ENCODE results near the gene CALU. TPM values are rescaled to one million over a fixed set of nuclear protein-coding genes. Genes with fewer than 3 reads are reported as not detected.

Gene CALU
- total RNA-seq, 1 donor from 2014 or later = 413 TPM

GRCh38 chr7:128811631-128812430 lies 72.7 kb downstream of the CALU start:
- DNase-seq (ENCODE audit: low spot score) = no peak

DNA sequence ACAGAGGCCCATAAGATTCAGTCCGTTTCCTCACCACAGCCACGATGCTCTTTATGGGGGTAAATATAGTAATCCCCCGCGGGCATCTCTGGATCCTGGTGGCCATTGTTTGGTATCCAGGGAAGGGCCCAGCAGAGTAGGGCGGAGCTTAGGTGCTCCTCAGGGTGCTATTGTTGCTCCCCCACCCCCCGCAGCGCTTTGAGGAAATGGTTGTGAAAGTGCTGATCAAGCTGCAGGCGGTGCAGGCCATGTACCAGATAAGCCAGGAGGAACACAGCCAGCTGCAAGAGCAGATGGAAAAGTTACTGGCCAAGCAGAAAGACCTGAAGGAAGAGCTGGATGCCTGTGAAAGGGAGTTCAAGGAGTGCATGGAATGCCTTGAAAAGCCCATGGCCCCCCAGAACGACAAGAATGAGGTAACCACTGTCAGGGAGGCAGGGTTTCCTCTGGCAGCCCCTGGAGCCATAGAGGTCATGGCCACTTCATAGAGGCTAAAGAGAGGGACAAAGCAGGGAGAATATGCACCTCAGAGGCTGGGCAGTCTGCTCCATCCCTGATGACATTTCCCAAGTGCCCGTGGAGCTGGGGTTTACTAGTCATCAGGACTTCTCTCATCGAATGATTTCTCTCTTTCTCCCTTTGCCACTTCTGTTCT lies 73.5 kb downstream of the CALU start:
- peak; percentile 55 for DNase-seq (ENCODE audit: low spot score)

GRCh38 chr7:128814499-128814898 lies 75.3 kb downstream of the CALU start:
- no peak for DNase-seq (ENCODE audit: low spot score)

DNA sequence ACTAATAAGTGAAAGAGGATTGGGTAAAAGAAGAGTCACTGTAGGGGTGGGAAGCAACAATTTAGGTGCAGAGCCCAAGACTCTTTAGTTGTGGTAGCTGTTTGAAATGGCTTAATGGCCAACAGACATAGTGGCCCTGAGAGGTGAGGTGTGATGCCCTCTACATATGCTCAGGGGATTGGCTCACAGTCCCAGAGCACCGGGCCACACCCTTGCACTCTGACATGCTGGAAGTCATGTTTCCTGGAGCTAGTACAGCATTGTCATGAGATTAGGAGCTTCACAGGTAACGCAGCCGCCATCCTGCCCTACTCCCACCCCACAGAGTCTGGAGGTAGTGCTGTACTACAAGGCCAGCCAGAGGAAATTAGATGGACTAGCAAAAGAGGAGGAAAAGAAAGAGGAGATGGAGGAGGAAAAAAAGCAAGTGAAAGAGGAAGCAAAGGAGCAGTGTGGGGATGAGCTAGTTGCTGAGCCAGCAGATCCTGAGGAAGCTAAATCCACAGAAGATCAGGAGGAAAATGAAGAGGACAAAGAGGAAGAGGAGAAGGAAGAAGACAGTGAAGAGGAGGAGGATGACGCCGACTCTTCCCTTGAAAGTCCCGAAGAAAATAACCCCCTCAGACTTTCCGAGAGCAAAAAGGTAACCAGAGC lies 76.3 kb downstream of the CALU start:
- no peak for DNase-seq (ENCODE audit: low spot score)

DNA sequence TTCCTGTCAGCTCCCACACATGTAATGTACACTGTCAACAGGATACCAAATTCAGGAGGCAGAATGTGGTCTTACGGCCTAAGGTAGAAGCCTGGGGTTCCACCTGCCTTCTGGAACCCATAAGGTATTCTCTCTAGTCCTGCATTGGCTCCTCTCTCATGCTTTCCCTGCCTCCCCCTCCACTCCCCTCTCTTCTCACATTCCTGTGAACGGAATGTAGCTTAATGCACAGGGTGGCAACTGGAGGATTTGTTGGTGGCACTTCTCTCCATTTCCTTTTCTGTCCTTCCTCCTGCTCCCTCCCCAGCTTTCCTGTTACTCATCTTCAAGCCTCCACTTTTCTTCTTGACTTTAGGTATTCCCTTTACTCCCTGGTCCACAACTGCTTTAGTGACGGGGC lies 79.5 kb downstream of the CALU start:
- no peak for DNase-seq (ENCODE audit: low spot score)

Other genes with a start within 250 kb of the CALU start
- 0.72 TPM for gene GARIN1A, start 67.1 kb upstream of the CALU start, total RNA-seq (ENCODE audit: insufficient read depth, low replicate concordance)
- gene OPN1SW, start 36.4 kb downstream of the CALU start, total RNA-seq (ENCODE audit: insufficient read depth, low replicate concordance) = not detected
- gene CCDC136, start 52.6 kb downstream of the CALU start, total RNA-seq (ENCODE audit: insufficient read depth, low replicate concordance) = 6.0 TPM
- gene FLNC, start 91.0 kb downstream of the CALU start, total RNA-seq (ENCODE audit: insufficient read depth, low replicate concordance) = 204 TPM
- gene ATP6V1F, start 123.5 kb downstream of the CALU start, total RNA-seq (ENCODE audit: insufficient read depth, low replicate concordance) = 69.3 TPM
- gene KCP, start 171.3 kb downstream of the CALU start, total RNA-seq (ENCODE audit: insufficient read depth, low replicate concordance) = 1.4 TPM
- gene IRF5, start 198.6 kb downstream of the CALU start, total RNA-seq (ENCODE audit: insufficient read depth, low replicate concordance) = 5.5 TPM

All from umbilical cord (tissue), 2 donors.